HG03558 (cell line): Measurements from ENCODE around the gene PRPF40B.
"Not testable (repeated sequence)": the region's sequence is repeated elsewhere in the genome, so short reads cannot be mapped to it uniquely, and the experiment has no call there.

Experiments used
- ATAC-seq: cut with Tn5 transposase; IDR thresholded peaks from one replicate; pipeline ENCODE4 v1.9.1; 2021; ENCODE audit warnings: moderate number of reproducible peaks; ENCODE audit not compliant: unreplicated experiment; ENCODE audit errors: extremely low read depth

Gene PRPF40B

DNA sequence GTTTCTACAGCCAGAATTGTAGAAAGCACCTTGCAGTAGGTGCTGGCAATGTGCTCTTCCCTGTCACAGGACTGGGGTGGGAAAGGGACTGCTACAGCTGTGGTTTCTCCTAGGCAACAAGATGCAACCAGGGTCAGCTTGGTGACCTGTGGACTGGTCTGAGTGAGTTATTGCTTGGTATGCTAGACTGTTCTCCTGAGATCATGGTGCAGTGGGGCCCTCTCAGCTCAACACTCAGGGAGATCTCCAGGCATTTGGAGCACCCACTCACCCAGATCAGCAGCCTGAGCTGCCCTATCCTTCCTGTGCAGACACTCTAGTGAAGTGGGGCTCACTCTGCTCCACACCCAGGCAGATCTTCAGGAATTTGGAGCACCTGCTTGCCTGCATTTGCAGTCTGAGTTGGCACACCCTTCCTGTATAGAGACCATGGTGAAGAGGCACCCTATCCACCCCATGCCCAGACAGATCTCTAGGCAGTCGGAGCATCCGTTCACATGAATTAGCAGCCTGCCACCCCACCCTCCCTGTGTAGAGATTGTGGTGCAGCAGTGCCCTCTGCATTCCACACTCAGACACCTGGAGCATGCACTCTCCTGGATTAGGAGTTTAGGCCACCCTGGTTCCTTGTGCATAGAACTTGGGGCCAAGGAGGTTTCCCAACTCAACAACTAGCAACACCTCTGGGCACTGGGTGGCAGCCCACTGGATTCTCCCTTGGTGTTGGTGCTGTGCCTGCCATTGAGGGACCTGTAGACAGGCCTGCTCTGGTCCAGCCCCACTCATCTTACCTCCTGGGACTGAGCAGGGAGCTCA lies 14.1 kb upstream of the PRPF40B start:
- no peak for ATAC-seq

- no peak for ATAC-seq
Measured at GRCh38 chr12:49609875-49610154, 13.5 kb upstream of the PRPF40B start.

DNA sequence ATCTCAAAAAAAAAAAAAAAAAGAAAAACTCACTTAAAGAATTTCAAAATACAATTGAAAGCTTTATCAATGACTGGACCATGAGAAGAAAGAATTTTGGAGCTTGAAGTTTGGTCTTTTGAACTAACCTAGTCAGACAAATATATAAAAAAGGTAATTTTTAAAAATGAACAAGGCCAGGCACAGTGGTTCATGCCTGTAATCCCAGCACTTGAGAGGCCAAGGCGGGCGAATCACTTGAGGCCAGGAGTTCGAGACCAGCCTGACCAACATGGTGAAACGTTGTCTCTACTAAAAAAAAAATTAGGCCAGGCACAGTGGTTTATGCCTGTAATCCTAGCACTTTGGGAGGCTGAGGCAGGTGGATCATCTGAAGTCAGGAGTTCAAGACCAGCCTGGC lies 12.6 kb upstream of the PRPF40B start:
- not testable (repeated sequence) for ATAC-seq

GRCh38 chr12:49612210-49612609 lies 11.2 kb upstream of the PRPF40B start:
- no peak for ATAC-seq

GRCh38 chr12:49615725-49616124 lies 7.6 kb upstream of the PRPF40B start:
- no peak for ATAC-seq

- ATAC-seq: no peak
Measured at GRCh38 chr12:49616533-49617219, 6.7 kb upstream of the PRPF40B start.

GRCh38 chr12:49618576-49618975 lies 4.8 kb upstream of the PRPF40B start:
- no peak for ATAC-seq

- ATAC-seq: no peak
Measured at GRCh38 chr12:49619286-49619685, 4.1 kb upstream of the PRPF40B start.

- ATAC-seq: no peak
Measured at GRCh38 chr12:49621651-49622500, 1.5 kb upstream of the PRPF40B start.

- ATAC-seq: no peak
Measured at GRCh38 chr12:49622501-49623141, 740 bp upstream of the PRPF40B start.

DNA sequence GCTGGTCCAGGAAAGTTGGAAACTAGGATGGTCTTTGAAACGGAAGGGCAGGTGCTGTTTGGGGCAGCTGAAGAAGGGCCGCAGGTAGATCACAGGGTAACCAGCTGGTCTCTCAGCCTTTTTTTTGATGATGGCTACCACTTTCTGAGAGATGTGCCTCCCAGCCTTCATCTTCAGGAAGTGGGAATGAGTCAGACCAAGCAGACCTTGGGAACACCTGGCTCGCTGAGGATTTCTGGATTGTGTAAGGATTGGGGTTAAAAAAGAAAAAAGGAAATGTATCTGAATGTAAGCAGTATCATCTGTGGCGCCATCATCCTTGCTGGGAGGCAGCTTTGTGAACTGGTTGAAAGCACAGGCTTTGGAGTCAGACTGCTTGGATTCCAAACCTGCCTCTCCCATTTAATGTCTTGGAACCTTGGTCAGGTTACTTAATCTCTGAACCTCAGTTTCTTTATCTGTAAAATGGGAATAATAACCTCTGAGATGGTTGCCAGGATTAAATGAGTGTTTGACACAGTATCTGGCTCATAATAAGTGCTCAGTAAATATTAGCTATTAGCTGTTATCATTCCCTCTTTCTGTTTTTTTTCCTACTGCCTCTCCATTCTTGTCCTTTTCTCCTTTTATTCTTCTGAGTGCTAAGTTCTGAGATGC lies 1.7 kb downstream of the PRPF40B start:
- no peak for ATAC-seq

- ATAC-seq: no peak
Measured at GRCh38 chr12:49626169-49626835, 2.9 kb downstream of the PRPF40B start.

DNA sequence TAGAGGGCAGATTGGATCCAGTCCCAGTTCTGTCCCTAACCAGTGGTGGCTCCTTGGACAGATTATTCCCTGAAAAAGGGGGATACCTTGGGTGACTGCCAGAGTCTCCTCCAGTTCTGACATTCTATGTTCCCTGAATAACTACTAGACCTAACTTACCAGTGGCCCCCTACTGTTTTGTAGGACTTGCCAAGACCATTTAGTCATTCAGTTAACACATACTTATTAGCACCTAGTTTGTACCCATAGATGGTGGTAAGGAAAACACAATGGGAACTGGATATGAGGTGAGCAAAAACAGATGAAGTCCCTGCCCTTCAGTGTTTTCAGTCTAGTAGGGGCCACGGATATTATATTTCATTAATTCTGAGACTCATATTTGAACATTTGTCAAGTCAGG lies 3.5 kb downstream of the PRPF40B start:
- ATAC-seq: no peak

GRCh38 chr12:49627752-49628360 lies 4.5 kb downstream of the PRPF40B start:
- ATAC-seq: no peak

GRCh38 chr12:49631336-49631907 lies 8.1 kb downstream of the PRPF40B start:
- ATAC-seq: no peak

DNA sequence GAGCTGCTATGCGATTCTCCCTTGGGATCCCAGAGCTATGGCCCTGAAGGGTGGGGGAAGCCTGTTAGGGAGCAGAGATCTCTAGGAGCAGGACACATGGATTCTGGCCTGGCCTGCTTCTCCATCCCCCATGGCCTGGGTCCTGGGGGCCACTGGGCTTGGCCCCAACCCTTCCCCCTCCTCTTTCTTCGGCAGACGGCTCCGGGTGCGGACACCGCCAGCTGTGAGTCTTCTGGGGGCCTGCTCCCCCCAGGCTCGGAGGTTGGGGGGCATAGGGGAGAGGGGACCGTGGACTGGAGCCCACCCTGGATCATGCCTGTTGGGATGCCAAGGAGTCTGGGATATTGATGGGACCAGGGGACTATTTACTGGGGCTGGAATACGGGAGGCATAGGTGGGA lies 9.0 kb downstream of the PRPF40B start:
- no peak for ATAC-seq

DNA sequence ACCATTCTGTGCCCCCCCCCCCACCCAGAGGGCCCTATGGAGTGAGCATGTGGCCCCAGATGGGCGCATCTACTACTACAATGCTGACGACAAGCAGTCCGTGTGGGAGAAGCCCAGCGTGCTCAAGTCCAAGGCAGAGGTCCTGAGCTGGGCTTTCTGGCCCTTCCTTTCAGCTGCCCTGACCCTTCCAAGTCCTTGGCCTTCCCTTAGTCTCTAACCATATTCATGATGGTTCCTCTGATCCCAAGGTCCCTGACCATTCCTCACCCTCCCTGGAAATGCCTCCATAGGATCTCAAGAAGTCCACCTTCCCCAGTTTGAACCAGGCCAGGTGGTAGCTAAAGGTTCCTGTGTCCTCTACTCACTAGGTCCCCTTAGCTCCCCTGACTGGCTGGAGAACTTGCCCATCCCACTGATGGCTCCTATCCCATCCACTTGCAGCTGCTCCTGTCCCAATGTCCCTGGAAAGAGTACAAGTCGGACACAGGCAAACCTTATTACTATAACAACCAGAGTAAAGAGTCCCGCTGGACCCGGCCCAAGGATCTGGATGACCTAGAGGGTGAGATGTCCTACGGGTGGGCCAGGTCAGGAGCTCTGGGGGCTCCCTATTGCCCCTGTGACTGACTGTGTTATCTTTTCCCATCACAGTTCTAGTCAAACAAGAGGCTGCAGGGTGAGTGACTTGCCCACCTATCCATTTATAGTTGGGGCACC lies 9.8 kb downstream of the PRPF40B start:
- no peak for ATAC-seq

- ATAC-seq: no peak
Measured at GRCh38 chr12:49633703-49634345, 10.5 kb downstream of the PRPF40B start.
